Hepatocyte (in vitro differentiated cells): ENCODE data around the gene HEPHL1.

Source experiments
- CTCF ChIP-seq: fragments of 200-600 bp; sonication (generic); IDR thresholded peaks from 2 replicates; pipeline ENCODE4 v1.5.1; 2016; ENCODE audit warnings: antibody characterized with exemption, mild to moderate bottlenecking; ENCODE audit not compliant: poor library complexity
- EZH2 ChIP-seq: fragments of 200-600 bp; sonication (generic); IDR thresholded peaks from 2 replicates; pipeline ENCODE4 v1.6.1; 2016; ENCODE audit warnings: antibody characterized with exemption, mild to moderate bottlenecking, borderline replicate concordance
- EZH2phosphoT487 ChIP-seq: fragments of 200-600 bp; sonication (generic); IDR thresholded peaks from one replicate; pipeline ENCODE4 v1.6.1; 2018; ENCODE audit warnings: antibody characterized with exemption, mild to moderate bottlenecking, low read depth, moderate library complexity; ENCODE audit not compliant: unreplicated experiment, severe bottlenecking

DNA sequence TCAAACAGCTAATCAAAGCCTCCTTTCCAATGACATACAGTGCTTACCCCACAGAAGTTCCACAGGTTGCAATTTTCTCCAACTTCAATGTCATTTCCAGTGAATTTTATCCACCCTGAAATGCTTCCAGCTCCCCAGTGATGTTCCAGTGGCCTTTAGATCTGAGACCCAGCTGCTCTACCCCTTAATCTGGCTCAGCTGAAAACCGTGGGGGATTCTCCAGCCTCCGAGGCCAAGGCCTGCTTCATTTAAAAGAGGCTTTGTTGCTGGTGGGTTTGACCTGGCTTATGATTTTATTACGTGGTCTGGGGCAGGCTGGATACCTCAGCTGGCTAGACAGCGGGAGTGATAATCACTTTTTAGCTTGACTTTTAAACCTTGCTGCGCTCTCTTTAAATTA lies 10.9 kb downstream of the HEPHL1 start:
- TF ChIP-seq CTCF (no peak), EZH2 (no peak), EZH2phosphoT487 (no peak)
